K562 (cell line): ENCODE measurements around the gene FAM53A. TPM values are rescaled to one million over a fixed set of nuclear protein-coding genes. Genes with fewer than 3 reads are reported as not detected.
A peak's percentile ranks its signal among the peaks of the same experiment; 100 is the strongest.

ENCODE experiments used
- AFF4 ChIP-seq: sonication (generic); formaldehyde crosslinking; IDR thresholded peaks from 2 replicates; pipeline ENCODE4 v1.8.0; 2023; ENCODE audit warnings: mild to moderate bottlenecking, missing genetic modification reagents
- CAMTA2 ChIP-seq: fragments of 250-450 bp; sonication (Bioruptor Pico); conservative IDR thresholded peaks from 2 replicates; pipeline ENCODE4 v1.5.1; 2022
- ESRRB ChIP-seq: fragments of 250-450 bp; sonication (Bioruptor Pico); IDR thresholded peaks from 2 replicates; pipeline ENCODE4 v1.5.0; 2020; ENCODE audit warnings: mild to moderate bottlenecking, moderate library complexity, borderline replicate concordance
- ETV6 ChIP-seq, 3 experiments: fragments of 150-350 bp in 1 of 3; sonication (generic) in 1 of 3; formaldehyde crosslinking in 1 of 3; IDR thresholded peaks; 2 replicates each; pipeline versions ENCODE4 v1.6.1 to v1.8.0; 2014 to 2022; ENCODE audit warnings: borderline replicate concordance in 2 of 3, low read depth in 2 of 3, antibody characterized with exemption in 1 of 3, low read length in 1 of 3, mild to moderate bottlenecking in 1 of 3, missing genetic modification reagents in 1 of 3
- HDAC1 ChIP-seq, 2 experiments: fragments of 450-650 bp; IDR thresholded peaks; 2 replicates each; pipeline ENCODE4 v1.6.1; 2016 to 2017; ENCODE audit warnings: inconsistent platforms in 1 of 2, mild to moderate bottlenecking in 1 of 2, moderate library complexity in 1 of 2
- HDAC2 ChIP-seq: fragments of 450-650 bp; IDR thresholded peaks from 2 replicates; pipeline ENCODE4 v1.6.1; 2016; ENCODE audit warnings: mild to moderate bottlenecking
- IRF9 ChIP-seq: fragments of 450-650 bp; IDR thresholded peaks from 2 replicates; pipeline ENCODE4 v1.6.1; 2016; ENCODE audit warnings: missing biosample characterization, missing genetic modification characterization
- KAT7 ChIP-seq: sonication (generic); formaldehyde crosslinking; IDR thresholded peaks from 2 replicates; pipeline ENCODE4 v1.8.0; 2022; ENCODE audit warnings: missing genetic modification reagents, mild to moderate bottlenecking, borderline replicate concordance
- KDM5B ChIP-seq: fragments of 200-600 bp; sonication (generic); IDR thresholded peaks from 2 replicates; pipeline ENCODE4 v1.6.1; 2012; ENCODE audit warnings: low read depth, mild to moderate bottlenecking, moderate library complexity, low read length, control low read depth, inconsistent platforms; ENCODE audit not compliant: insufficient replicate concordance
- KLF13 ChIP-seq: fragments of 450-650 bp; IDR thresholded peaks from 2 replicates; pipeline ENCODE4 v1.6.1; 2016; ENCODE audit warnings: missing genetic modification characterization, low read depth, mild to moderate bottlenecking, missing compliant biosample characterization, moderate library complexity, borderline replicate concordance
- SIX5 ChIP-seq, 2 experiments: IDR thresholded peaks; 2 replicates each; pipeline ENCODE4 v1.6.1; 2011; ENCODE audit warnings: low read length in 2 of 2, borderline replicate concordance in 1 of 2, low read depth in 1 of 2, mild to moderate bottlenecking in 1 of 2, moderate library complexity in 1 of 2; ENCODE audit not compliant: insufficient read depth in 1 of 2
- SMARCC2 ChIP-seq: fragments of 450-650 bp; IDR thresholded peaks from 2 replicates; pipeline ENCODE4 v1.6.1; 2017; ENCODE audit warnings: antibody characterized with exemption, moderate library complexity, mild to moderate bottlenecking, low read depth
- SREBF2 ChIP-seq: sonication (generic); formaldehyde crosslinking; IDR thresholded peaks from 2 replicates; pipeline ENCODE4 v1.4.0; 2020; ENCODE audit warnings: mild to moderate bottlenecking, missing genetic modification reagents
- TFAP4 ChIP-seq: sonication (generic); formaldehyde crosslinking; IDR thresholded peaks from 2 replicates; pipeline ENCODE4 v1.8.0; 2022; ENCODE audit warnings: missing genetic modification reagents, mild to moderate bottlenecking, moderate library complexity, borderline replicate concordance
- ZBTB12 ChIP-seq: fragments of 250-450 bp; sonication (Bioruptor Pico); IDR thresholded peaks from 2 replicates; pipeline ENCODE4 v1.4.0; 2020
- ZNF395 ChIP-seq: fragments of 200-800 bp; sonication (Bioruptor generic); IDR thresholded peaks from 2 replicates; pipeline ENCODE4 v1.6.1; 2017; ENCODE audit warnings: missing genetic modification characterization, missing compliant biosample characterization
- polyA plus RNA-seq, 8 experiments: library from polyadenylated mRNA; depleted of rRNA in 4 of 8; stranded (reverse) in 5 of 8; unstranded in 3 of 8; fragments of >200 nt; fragmentation: Nextera tagmentation in 2 of 8; fragmentation: Illumina TruSeq in 1 of 8; extraction: Ambion mirVana in 2 of 8; extraction: Trizol in 1 of 8; gene quantifications; 2 replicates each; pipeline versions ENCODE4 v1.2.1 to v1.2.3, GENCODE V29; 2011 to 2014; ENCODE audit warnings: inconsistent platforms in 1 of 8, missing spikeins in 1 of 8
- total RNA-seq, 7 experiments: library from RNA; depleted of rRNA in 6 of 7; stranded (reverse); fragments of >200 nt in 6 of 7; fragmentation: Illumina TruSeq in 2 of 7; extraction: Trizol in 2 of 7; gene quantifications; 2 replicates each; pipeline versions ENCODE4 v1.2.1 to v1.2.3, GENCODE V29; 2011 to 2021; ENCODE audit warnings: low replicate concordance in 1 of 7

The FAM53A gene
- total and polyA plus RNA-seq, 9 of the 15 experiments (the other 6 are each of a cell fraction or from before 2014, with no cell fraction given), result 0.53 to 2.7 (median 1.4) TPM; not detected in 2

- TF ChIP-seq SMARCC2 (no peak), SIX5 (IDR thresholded peaks at IDR 0.05; ENCODE audit: borderline replicate concordance in 1 of 2, insufficient read depth in 1 of 2, low read depth in 1 of 2, low read length in 2 of 2) (no peak), ESRRB (CRISPR knock-in tag) (no peak), HDAC2 (0 out of 2 replicates have a peak, but pooled peaks have one; percentile 3), KDM5B (peak; percentile 80), TFAP4 (CRISPR knock-in tag) (peak; percentile 74), AFF4 (CRISPR knock-in tag) (0 out of 2 replicates have a peak, but pooled peaks have one; percentile 34), HDAC1 (IDR thresholded peaks at IDR 0.05) (no peak), ETV6 (IDR thresholded peaks at IDR 0.05; ENCODE audit: borderline replicate concordance in 1 of 2, low read depth in 2 of 2, low read length in 1 of 2) (no peak), ETV6 (CRISPR knock-in tag; IDR thresholded peaks at IDR 0.05; ENCODE audit: borderline replicate concordance) (no peak), SREBF2 (CRISPR knock-in tag) (no peak), CAMTA2 (CRISPR knock-in tag) (no peak), KAT7 (no peak), IRF9 (tag) (no peak), ZNF395 (CRISPR knock-in tag) (0 out of 2 replicates have a peak, but pooled peaks have one; percentile 4), KLF13 (tag) (no peak), ZBTB12 (CRISPR knock-in tag) (no peak)
These were observed 27.6 kb upstream of the FAM53A start (continued) for GRCh38 chr4:1711571-1712215.
